H1 (cell line): ENCODE results near the gene FCN3. TPM values are rescaled to one million over a fixed set of nuclear protein-coding genes. Genes with fewer than 3 reads are reported as not detected.
A peak's percentile ranks its signal among the peaks of the same experiment; 100 is the strongest.

ENCODE experiments used
- CTCF ChIA-PET: fragments of 300-600 bp; sonication (Branson Sonifier 250); formaldehyde crosslinking; loops from one replicate; lab custom pipeline; 2021; ENCODE audit not compliant: partially characterized antibody; lab: Charles Lee
- POLR2A ChIA-PET: fragments of 300-600 bp; sonication (Branson Sonifier 250); formaldehyde crosslinking; loops from one replicate; lab custom pipeline; 2021; ENCODE audit warnings: inconsistent platforms; ENCODE audit not compliant: partially characterized antibody; lab: Charles Lee
- DNase-seq, 2 experiments: peaks; one replicate each; pipeline versions ENCODE4 v3.0.0 to v3.0.0-alpha.2; 2010 to 2022; ENCODE audit warnings: low spot score in 2 of 2, low read depth in 1 of 2, mixed read lengths in 1 of 2
- FAIRE-seq: peaks from 2 replicates; lab custom pipeline; 2011; peaks lifted over from hg19 to GRCh38; lab: Jason Lieb, UNC
- H2AFZ ChIP-seq: 2 replicates; pipeline ENCODE4 v1.8.1; 2012; ENCODE audit warnings: low read length, inconsistent platforms
- H2AK5ac ChIP-seq: 2 replicates; pipeline ENCODE4 v1.6.1; 2013; ENCODE audit warnings: low read depth, low read length
- H2BK120ac ChIP-seq: replicated peaks from 2 replicates; pipeline ENCODE3; 2013; ENCODE audit warnings: low read depth, low read length, inconsistent platforms
- H2BK12ac ChIP-seq: 2 replicates; pipeline ENCODE4 v1.6.1; 2013; ENCODE audit warnings: low read depth, low read length
- H2BK15ac ChIP-seq: 2 replicates; pipeline ENCODE4 v1.6.1; 2013; ENCODE audit warnings: low read length
- H2BK20ac ChIP-seq: 2 replicates; pipeline ENCODE4 v1.6.1; 2013; ENCODE audit warnings: low read length
- H2BK5ac ChIP-seq: 2 replicates; pipeline ENCODE4 v1.6.1; 2013; ENCODE audit warnings: low read depth, low read length
- H3K14ac ChIP-seq: 2 replicates; pipeline ENCODE4 v1.6.1; 2013; ENCODE audit warnings: inconsistent platforms; ENCODE audit not compliant: insufficient read length
- H3K18ac ChIP-seq: 2 replicates; pipeline ENCODE4 v1.6.1; 2013; ENCODE audit warnings: low read length; ENCODE audit errors: extremely low read depth
- H3K23ac ChIP-seq: 2 replicates; pipeline ENCODE4 v1.6.1; 2013; ENCODE audit warnings: inconsistent platforms; ENCODE audit not compliant: insufficient read length
- H3K23me2 ChIP-seq: 2 replicates; pipeline ENCODE4 v1.6.1; 2013; ENCODE audit warnings: low read depth, low read length
- H3K27ac ChIP-seq: 2 replicates; pipeline ENCODE4 v1.6.1; 2011; ENCODE audit warnings: low read depth, low read length, inconsistent platforms
- H3K27me3 ChIP-seq, 4 experiments: replicated peaks in 1 of 4; 1 replicate in 1 of 4; 2 replicates in 3 of 4; pipeline versions ENCODE4 v1.6.1 to v1.8.1; 2011 to 2013; ENCODE audit warnings: low read length in 3 of 4, mild to moderate bottlenecking in 3 of 4, inconsistent platforms in 2 of 4, mixed read lengths in 2 of 4, moderate library complexity in 1 of 4; ENCODE audit not compliant: control insufficient read depth in 3 of 4, insufficient read depth in 3 of 4; ENCODE audit errors: extremely low read depth in 1 of 4
- H3K36me3 ChIP-seq, 4 experiments: 2 replicates each; pipeline versions ENCODE4 v1.6.1 to v1.8.1; 2011 to 2013; ENCODE audit warnings: mild to moderate bottlenecking in 4 of 4, low read length in 3 of 4, moderate library complexity in 2 of 4, control low read depth in 1 of 4, inconsistent platforms in 1 of 4; ENCODE audit not compliant: insufficient read depth in 4 of 4, control insufficient read depth in 2 of 4
- H3K4ac ChIP-seq: replicated peaks from 2 replicates; pipeline ENCODE3; 2013; ENCODE audit warnings: low read length, low read depth, mixed read lengths, inconsistent platforms; ENCODE audit not compliant: insufficient read length
- H3K4me1 ChIP-seq, 4 experiments: replicated peaks in 1 of 4; 1 replicate in 1 of 4; 2 replicates in 3 of 4; pipeline versions ENCODE4 v1.6.1 to v1.8.1; 2011 to 2013; ENCODE audit warnings: low read length in 3 of 4, inconsistent platforms in 2 of 4, mixed read lengths in 1 of 4; ENCODE audit not compliant: insufficient read depth in 4 of 4, control insufficient read depth in 3 of 4
- H3K4me2 ChIP-seq, 2 experiments: 2 replicates each; pipeline versions ENCODE4 v1.6.1 to v1.8.1; 2011 to 2013; ENCODE audit warnings: low read depth in 2 of 2, low read length in 2 of 2, control low read depth in 1 of 2, inconsistent platforms in 1 of 2, mild to moderate bottlenecking in 1 of 2; ENCODE audit not compliant: insufficient read depth in 1 of 2
- H3K4me3 ChIP-seq, 4 experiments: fragments of 200-600, 300-600 bp in 1 of 4; sonication (generic), shearing (Covaris generic), sonication (Bioruptor Twin) in 1 of 4; 2 replicates each; pipeline versions ENCODE4 v1.5.1 to v1.8.1; 2011 to 2016; ENCODE audit warnings: low read length in 4 of 4, low read depth in 3 of 4, control low read depth in 2 of 4, inconsistent platforms in 2 of 4, mild to moderate bottlenecking in 2 of 4, mixed read lengths in 1 of 4, moderate library complexity in 1 of 4; ENCODE audit not compliant: insufficient read depth in 2 of 4; ENCODE audit errors: extremely low read depth in 1 of 4
- H3K56ac ChIP-seq: replicated peaks from 2 replicates; pipeline ENCODE3; 2013; ENCODE audit warnings: low read depth, mild to moderate bottlenecking, mixed read lengths, low read length, inconsistent platforms; ENCODE audit not compliant: insufficient read length
- H3K79me1 ChIP-seq: 2 replicates; pipeline ENCODE4 v1.6.1; 2013; ENCODE audit warnings: low read depth, low read length, control low read depth
- H3K79me2 ChIP-seq, 2 experiments: 2 replicates each; pipeline versions ENCODE4 v1.6.1 to v1.8.1; 2012 to 2013; ENCODE audit warnings: low read length in 2 of 2, mild to moderate bottlenecking in 2 of 2, inconsistent platforms in 1 of 2; ENCODE audit not compliant: insufficient read depth in 2 of 2, control insufficient read depth in 1 of 2
- H3K9ac ChIP-seq, 4 experiments: replicated peaks in 1 of 4; 1 replicate in 1 of 4; 2 replicates in 3 of 4; pipeline versions ENCODE4 v1.6.1 to v1.8.1; 2011 to 2013; ENCODE audit warnings: low read depth in 3 of 4, low read length in 3 of 4, control low read depth in 2 of 4, mild to moderate bottlenecking in 2 of 4, moderate library complexity in 2 of 4, inconsistent platforms in 1 of 4; ENCODE audit errors: extremely low read depth in 1 of 4
- H3K9me3 ChIP-seq, 2 experiments: 2 replicates each; pipeline versions ENCODE4 v1.6.1 to v1.8.1; 2012 to 2013; ENCODE audit warnings: mild to moderate bottlenecking in 2 of 2, moderate library complexity in 2 of 2, control low read depth in 1 of 2, inconsistent platforms in 1 of 2, low read depth in 1 of 2, low read length in 1 of 2, mixed read lengths in 1 of 2; ENCODE audit not compliant: insufficient read depth in 2 of 2
- H4K20me1 ChIP-seq, 2 experiments: replicated peaks in 1 of 2; 2 replicates each; pipeline versions ENCODE3 to v1.8.1; 2011 to 2013; ENCODE audit warnings: inconsistent platforms in 2 of 2, low read length in 2 of 2, mild to moderate bottlenecking in 1 of 2; ENCODE audit not compliant: insufficient read depth in 2 of 2, control insufficient read depth in 1 of 2
- H4K5ac ChIP-seq: 2 replicates; pipeline ENCODE4 v1.6.1; 2013; ENCODE audit warnings: low read length, low read depth, mixed read lengths, inconsistent platforms; ENCODE audit not compliant: insufficient read length
- H4K8ac ChIP-seq: 2 replicates; pipeline ENCODE4 v1.8.0; 2013; ENCODE audit warnings: mild to moderate bottlenecking, moderate library complexity, low read length, inconsistent platforms; ENCODE audit not compliant: insufficient read depth; ENCODE audit errors: extremely low read depth
- H4K91ac ChIP-seq: replicated peaks from 2 replicates; pipeline ENCODE3; 2013; ENCODE audit warnings: low read length, mixed read lengths, inconsistent platforms; ENCODE audit not compliant: insufficient read length
- CEBPB ChIP-seq: IDR thresholded peaks from 2 replicates; pipeline ENCODE4 v1.6.1; 2012; ENCODE audit warnings: low read depth, low read length
- RBBP5 ChIP-seq: IDR thresholded peaks from 2 replicates; pipeline ENCODE4 v1.7.1; 2012; ENCODE audit warnings: low read depth, mild to moderate bottlenecking, inconsistent platforms, low read length, moderate library complexity, borderline replicate concordance
- WGBS, 2 experiments: shearing (Covaris generic) in 1 of 2; methylation state at CpG; one replicate each; pipeline versions ENCODE4 v1.1.6 to v1.1.7; 2013 to 2015; ENCODE audit warnings: low lambda C conversion rate in 2 of 2, mixed read lengths in 2 of 2, inconsistent platforms in 1 of 2, low coverage in 1 of 2, missing lambda C conversion rate in 1 of 2; ENCODE audit not compliant: insufficient replicate concordance in 2 of 2, insufficient coverage in 1 of 2, insufficient read length in 1 of 2; ENCODE audit errors: extremely low coverage in 1 of 2, missing lambda C conversion rate in 1 of 2; 5-methylcytosine and 5-hydroxymethylcytosine counted together
- polyA plus RNA-seq, 7 experiments: library from polyadenylated mRNA; depleted of rRNA in 3 of 7; stranded (reverse) in 5 of 7; unstranded in 2 of 7; fragments of >200 nt in 5 of 7; fragments of 200-250 nt in 2 of 7; gene quantifications; 1 replicate in 5 of 7; 2 replicates in 1 of 7; 4 replicates in 1 of 7; pipeline versions ENCODE4 v1.2.1 to v1.2.3, GENCODE V29; 2011 to 2013; ENCODE audit warnings: missing spikeins in 2 of 7, mixed read lengths in 2 of 7
- total RNA-seq: library from RNA; stranded (reverse); fragmentation: NEBNext Ultra II Directional; extraction: Animal tissue kit (Norgen Biotek cat#: 25700); gene quantifications from 2 replicates; pipeline ENCODE4 v1.2.1, GENCODE V29; 2021

The FCN3 gene
- total and polyA plus RNA-seq, 2 of the 8 experiments (the other 6 are each of a cell fraction or from before 2014, with no cell fraction given), result 0.30 to 0.57 TPM

- FAIRE-seq (no peak), DNase-seq (no peak)
- TF ChIP-seq CEBPB (peak; percentile 60; the same call in 1 of the 2 replicates), RBBP5 (no peak)
- no peak overlapping the region for H3K56ac ChIP-seq
- no peaks in the 10 kb centered on the region for H3K9me3 ChIP-seq
- H3K4me1 ChIP-seq, result peaks cover 0 to 25% (median 20%) of the 10 kb centered on the region in 4 experiments; a peak in 6 of 7 replicates
- no peak overlapping the region for H4K91ac ChIP-seq
- no peak overlapping the region for H2BK120ac ChIP-seq
- H3K18ac ChIP-seq, result no peak overlapping the region
- H2BK12ac ChIP-seq, result no peak overlapping the region
- 75% methylated on average over 5 of the region's 5 CpGs; no CpG with 5 or more reads in 1 of the 2 experiments for WGBS, 2 experiments
- peak overlapping the region; percentile 7; the same call in 1 of the 2 replicates for H4K8ac ChIP-seq
- no peak overlapping the region for H3K23ac ChIP-seq
- H3K4ac ChIP-seq, result no peak overlapping the region
- no peak overlapping the region for H3K14ac ChIP-seq
- CTCF ChIA-PET, result interaction anchor here (0.7 to 17.0 kb wide), 12 partner anchors 11 to 237 kb away, joined by 3 to 321 read pairs (median 4); no protein-coding TSS in a partner anchor
- H2AFZ ChIP-seq, result no peak overlapping the region
- H2BK20ac ChIP-seq, result no peak overlapping the region
- H3K4me2 ChIP-seq, result no peak overlapping the region
- H3K9ac ChIP-seq, result no peak overlapping the region
- no peak overlapping the region for H2AK5ac ChIP-seq
- peaks cover 2 to 3% of the 10 kb centered on the region in 2 experiments for H4K20me1 ChIP-seq
- no peak overlapping the region for H2BK15ac ChIP-seq
- no peak overlapping the region for H3K4me3 ChIP-seq
- no peak overlapping the region; the same call in 1 of the 2 replicates for H3K27ac ChIP-seq
- H4K5ac ChIP-seq, result no peak overlapping the region
- H2BK5ac ChIP-seq, result no peak overlapping the region
- no peaks in the 10 kb centered on the region for H3K79me1 ChIP-seq
- no peaks in the 10 kb centered on the region; a peak in 1 of 4 replicates for H3K79me2 ChIP-seq
- POLR2A ChIA-PET, result interaction anchor here (0.6 to 4.8 kb wide), 6 partner anchors 11 to 48 kb away, joined by 3 to 50 read pairs (median 3); no protein-coding TSS in a partner anchor
- H3K27me3 ChIP-seq, result peaks cover 0 to 2% (median 0%) of the 10 kb centered on the region in 4 experiments; a peak in 1 of 7 replicates
- peaks cover 0 to 9% (median 2%) of the 10 kb centered on the region in 4 experiments; a peak in 5 of 8 replicates for H3K36me3 ChIP-seq
- H3K23me2 ChIP-seq, result peaks cover 6% of the 10 kb centered on the region; the same call in 1 of the 2 replicates
These were observed 35.4 kb downstream of the FCN3 start for GRCh38 chr1:27339213-27339612.
